CD4-positive, alpha-beta T cell treated with Interleukin-17A for 4 hours (primary cell): ENCODE data around the gene TACC2.

Source experiments
- DNase-seq: peaks from one replicate; pipeline ENCODE4 v3.0.0-alpha.2; 2020; ENCODE audit warnings: mixed read lengths

TACC2 gene

DNA sequence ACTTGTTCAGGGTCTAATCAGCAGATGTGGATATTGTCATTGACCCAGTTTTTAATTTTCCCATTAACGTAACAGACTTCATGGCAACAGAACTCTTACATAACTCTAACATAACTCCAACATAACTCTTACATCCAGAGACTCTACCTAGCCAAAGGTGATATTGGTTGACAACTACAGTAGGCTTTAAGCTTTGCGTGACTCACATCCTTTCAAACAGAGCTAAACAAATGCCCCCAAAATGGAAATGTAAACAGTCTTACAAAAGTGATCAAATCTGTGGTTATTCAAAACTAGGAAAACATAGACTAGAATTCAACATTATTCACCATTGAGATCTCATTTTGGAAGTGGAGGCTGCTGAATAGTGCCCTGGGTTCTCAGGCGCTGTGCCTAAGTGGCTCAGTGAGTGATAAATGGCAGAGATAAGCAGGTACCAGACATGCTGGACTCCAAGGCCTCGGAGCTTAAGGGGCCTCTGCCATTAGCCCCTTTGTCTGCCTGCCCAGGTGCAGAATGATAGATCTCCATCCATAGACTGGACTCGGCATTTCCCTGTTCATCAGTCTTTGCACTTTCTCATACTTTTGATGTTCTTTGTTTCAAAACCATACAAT, 247.8 kb downstream of the TACC2 start:
- DNase-seq: no peak

DNA sequence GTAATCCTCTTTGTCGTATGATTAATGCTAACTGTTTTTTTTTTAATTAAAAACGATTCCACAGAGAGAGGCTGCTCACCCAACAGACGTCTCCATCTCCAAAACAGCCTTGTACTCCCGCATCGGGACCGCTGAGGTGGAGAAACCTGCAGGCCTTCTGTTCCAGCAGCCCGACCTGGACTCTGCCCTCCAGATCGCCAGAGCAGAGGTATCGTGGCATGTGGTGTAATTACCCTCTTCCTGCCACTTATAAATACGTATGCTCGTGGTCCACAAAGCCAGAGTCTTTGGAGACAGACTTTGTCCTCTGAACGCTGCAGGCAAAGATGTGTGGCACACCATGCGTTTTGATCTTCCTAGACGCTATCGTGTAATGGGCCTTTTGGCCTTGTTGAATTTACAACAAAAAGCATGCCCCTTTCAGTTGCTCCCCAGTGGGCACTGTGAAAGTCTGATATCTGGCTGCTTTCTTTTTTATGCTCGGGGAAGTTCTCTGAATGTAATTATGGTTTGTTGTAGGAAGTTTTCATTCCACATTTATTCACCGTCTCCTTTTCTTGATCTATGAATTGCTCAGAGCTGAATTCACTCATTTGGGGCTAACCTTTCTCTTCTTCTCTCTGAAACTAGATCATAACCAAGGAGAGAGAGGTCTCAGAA, 248.5 kb downstream of the TACC2 start:
- no peak for DNase-seq

DNA sequence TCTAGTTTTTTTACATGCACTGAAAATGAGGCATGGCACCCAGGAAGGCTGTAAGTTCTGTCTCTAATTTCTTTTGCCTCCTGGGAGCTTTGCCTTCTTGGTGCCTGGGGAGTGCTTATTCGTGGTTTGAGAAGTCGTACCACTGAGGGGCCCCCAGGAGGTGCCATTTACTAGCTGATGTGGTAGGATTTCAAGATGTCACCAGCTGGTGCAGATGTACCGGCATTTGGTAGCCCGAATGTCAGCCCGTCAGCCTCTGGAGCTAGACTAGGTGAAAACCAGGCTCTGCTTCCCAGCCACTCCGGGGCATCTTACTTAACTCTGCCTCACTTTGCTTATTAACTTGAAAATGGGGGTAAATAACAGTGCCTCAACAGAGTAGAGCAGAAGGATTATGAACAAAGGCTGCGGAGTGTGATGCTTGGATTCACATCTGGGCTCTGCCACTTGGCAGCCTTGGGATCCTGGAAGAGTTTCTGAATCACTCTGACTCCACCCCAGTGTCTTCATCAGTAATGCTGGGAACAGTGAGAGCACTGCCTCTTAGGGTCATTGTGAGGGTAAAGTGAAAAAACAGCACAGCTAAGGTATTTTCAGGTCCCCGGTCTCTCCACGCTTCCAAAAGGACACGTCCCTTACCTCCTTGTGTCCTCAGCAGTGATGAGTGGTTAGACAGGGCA, 250.8 kb downstream of the TACC2 start:
- no peak for DNase-seq

DNA sequence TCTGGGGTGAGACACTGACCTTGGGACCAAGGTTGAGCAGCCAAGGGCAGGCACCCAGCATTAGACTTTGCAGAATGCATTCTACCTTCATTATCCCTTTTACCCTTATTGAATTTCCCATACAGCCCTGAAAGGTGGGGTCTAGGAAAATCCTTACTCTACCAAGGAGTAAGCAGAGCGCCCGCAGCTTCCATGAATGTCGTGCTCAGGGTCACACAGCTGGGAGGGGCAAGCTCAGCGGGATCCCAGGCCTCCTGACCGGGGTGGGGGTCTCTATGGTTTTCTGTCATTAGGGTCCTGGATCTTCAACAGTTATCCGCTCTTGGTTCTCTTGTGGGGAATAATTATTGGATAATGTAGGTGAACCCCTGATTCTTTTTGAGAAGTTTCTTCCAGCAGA, 251.4 kb downstream of the TACC2 start:
- DNase-seq: no peak

DNA sequence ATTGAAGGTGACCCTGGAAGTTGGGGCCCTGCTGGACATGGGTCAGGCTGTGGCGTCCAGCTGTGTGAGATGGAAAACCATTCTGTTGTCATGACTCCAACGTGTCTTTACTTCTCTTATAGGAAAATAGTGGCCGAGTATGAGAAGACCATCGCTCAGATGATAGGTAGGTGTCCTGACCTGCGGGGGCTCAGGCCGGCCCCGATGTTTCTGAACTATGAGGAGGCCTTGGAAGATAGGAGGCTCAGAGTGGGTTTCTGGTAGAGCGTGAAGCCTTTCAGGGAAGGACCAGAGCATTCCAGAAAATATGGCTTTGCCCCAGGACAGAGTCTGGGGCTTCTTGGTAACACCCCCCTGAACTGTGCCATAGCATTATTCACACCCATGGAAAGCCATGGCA, 252.9 kb downstream of the TACC2 start:
- DNase-seq: no peak

DNA sequence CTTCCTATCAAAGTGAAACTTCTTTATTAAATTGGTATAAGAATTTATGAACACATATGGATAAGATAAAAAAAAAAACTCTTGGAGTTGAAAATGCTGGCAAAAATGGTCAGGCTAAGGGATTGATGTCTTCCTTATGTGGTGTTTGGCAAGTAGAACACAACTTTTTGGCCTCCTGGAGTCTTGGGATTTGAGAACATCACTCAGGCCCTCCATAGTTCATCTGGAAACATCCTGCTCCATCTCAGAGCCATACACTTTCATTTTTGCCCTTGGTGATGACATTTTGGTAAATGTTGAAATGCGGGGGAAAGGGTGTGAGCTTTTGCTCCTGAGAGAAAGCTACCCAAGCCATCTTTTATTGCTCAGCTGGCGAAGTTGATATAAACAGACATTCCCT, 254.6 kb downstream of the TACC2 start:
- DNase-seq: no peak

DNA sequence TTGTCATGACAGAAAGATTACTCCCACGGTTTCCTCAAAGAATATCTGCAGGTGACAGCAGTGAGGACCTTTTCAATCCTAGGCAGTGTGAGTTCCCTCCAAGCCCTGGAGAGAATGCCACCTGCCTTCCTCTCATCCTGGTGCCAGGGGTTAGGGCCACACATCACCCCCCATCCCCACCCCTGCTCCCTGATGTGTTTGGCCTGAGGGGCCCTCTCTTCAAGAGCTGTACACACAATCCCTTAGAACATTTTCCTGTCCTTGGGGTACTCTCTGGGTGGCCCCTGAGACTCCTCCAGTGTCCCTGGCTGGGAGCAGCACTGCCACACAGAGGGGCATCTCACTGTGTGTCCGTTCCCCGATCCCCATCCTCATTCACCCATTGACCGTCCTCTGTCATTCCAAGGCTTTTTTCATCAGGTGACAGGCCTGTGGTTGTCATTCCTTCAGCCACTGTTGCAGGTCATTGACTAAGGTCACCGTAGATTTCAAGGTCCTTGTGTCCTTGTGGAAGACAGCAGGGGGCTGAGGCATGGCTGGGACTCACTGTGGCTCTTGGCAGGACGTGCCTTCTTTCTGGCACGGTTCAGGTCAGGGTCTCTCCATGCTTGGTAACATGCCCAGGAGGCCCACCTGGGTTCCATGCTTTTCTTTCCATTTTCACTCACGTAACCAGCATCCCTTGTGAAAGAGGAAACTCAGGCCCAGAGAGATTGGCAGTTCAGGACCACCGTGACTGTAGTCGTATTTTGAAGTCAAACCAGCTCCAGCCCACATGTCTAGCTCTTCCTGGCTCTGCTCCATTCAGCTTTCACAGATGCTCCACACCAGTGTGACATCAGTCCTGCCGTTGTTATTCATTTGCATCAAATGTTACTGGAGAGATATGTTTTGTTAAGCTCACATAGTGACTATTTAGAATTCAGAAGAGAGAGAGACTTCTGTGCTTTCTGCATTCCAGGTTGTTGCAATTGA, 255.3 kb downstream of the TACC2 start:
- DNase-seq: no peak

DNA sequence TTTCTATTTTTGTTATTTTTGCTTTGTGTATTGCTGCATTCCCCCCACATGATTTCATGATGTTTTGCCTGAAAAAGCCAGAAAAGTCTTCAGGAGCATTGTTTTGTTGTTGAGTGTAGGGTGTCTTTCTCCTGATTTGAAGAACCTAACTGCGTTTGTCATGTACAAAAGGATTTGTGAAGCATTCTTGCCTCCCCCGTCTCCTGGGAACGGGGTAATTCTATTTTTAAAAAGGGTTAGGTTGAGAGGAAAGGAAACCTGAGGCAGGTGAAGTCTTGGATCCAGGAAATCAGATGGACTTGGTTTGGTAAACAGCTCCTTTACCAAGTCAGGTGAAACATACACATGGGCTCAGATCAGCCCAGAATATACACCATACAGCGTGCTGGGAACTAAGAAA, 256.2 kb downstream of the TACC2 start:
- DNase-seq: no peak

DNA sequence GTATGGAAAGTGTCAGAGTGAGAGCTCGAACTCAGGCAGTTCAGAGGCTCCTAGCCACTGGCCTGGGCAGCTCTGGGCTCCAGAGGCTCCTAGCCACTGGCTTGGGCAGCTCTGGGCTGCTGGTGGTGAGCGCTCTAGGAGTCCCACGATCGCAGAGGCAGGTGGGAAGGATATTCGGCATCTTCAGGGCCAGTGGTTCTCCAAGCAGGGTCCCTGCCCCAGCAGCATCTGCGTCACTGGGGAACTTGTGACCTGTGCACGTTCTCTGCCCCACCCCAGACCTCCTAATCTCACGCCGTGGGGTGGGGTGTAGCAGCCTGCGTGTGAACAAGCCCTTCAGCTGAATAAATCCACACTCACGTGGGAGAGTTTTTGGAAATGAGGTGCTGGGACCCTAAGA, 256.9 kb downstream of the TACC2 start:
- no peak for DNase-seq

DNA sequence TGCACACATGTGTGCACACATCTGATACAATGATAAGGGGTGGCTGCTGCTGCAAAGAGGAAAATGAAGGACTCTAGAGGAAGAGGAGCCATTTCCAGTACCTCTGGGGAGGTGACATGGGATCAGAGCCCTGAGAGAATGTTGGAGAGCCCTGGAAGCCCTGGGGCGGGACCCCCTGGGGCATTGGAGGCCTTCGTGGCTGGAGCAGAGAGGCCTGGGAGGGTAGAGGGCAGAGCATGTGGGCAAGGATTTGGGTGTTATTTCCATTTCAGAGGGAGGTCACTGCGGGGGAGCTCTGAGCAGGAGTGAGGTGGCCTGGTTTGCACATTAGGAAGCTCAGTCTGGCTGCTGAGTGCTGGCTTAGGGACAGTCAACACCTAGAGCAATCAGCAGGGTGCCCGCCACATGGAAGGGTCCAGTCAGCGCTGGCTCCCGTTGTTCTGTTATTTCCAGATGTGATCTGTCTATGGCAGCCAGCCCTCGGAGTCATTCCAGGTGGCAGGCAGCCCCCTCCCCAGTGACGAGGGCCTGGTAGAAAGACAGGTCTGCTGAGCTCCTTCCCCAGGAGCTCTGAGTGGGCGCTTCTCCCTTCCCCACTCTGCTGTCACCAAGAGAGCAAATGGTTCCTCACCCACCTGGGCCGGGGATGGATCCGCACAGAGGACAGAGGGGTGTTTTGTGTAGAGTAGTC, 258.0 kb downstream of the TACC2 start:
- DNase-seq: no peak

DNA sequence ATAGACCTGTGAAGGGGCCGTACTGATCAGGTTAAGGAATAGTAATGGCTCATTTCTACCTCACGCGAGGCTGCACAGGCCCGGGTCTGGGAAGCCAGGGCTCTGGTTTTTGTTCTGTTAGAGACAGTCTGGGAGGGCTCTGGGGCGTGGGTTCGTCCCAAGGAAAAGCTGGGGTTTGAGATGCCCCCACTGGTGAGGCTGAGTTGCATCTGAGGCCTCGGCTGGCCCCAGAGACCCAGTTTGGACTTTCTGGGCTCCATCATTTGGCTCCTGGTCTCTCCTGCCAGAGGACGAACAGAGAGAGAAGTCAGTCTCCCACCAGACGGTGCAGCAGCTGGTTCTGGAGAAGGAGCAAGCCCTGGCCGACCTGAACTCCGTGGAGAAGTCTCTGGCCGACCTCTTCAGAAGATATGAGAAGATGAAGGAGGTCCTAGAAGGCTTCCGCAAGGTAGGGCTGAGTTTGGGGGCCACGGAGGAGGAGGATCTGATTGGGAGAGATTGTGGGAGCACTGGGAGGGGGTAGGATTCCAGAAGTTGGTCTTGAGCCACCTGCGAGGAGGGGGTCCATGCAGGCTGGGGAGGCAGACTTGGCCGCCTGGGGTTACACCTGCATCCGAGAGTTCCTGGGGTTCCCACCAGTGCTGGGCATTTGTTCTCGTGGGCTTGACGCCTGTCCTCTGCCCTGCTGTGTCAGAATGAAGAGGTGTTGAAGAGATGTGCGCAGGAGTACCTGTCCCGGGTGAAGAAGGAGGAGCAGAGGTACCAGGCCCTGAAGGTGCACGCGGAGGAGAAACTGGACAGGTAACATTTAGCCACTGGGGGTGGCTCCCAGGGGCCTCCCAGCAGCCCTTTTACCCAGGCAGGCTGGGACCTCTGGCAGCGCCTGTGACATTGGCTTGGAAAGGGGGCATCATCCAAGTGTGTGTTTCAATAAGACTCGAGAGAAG, 259.7 kb downstream of the TACC2 start:
- DNase-seq: no peak

DNA sequence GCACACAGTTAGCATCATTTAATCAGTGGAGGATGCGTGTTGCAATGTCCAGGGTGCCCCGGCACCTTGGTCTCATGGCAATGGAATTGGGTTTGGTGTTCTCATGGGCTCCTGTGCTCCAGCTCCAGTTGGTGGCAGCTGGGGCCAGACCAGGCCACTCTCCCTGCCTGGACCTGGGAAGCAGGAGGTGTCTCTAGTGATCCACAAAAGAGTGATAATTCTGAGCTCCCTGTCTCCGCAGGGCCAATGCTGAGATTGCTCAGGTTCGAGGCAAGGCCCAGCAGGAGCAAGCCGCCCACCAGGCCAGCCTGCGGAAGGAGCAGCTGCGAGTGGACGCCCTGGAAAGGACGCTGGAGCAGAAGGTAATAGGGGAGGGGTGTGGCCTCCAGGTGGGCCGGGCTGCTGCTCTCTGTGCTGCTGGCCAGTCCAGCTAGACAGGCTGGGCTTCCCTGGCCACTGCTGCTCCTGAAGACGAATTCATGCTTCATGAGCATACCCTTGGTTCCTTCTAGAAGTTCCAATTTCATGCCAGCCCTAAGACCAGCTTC, 260.4 kb downstream of the TACC2 start:
- no peak for DNase-seq

DNA sequence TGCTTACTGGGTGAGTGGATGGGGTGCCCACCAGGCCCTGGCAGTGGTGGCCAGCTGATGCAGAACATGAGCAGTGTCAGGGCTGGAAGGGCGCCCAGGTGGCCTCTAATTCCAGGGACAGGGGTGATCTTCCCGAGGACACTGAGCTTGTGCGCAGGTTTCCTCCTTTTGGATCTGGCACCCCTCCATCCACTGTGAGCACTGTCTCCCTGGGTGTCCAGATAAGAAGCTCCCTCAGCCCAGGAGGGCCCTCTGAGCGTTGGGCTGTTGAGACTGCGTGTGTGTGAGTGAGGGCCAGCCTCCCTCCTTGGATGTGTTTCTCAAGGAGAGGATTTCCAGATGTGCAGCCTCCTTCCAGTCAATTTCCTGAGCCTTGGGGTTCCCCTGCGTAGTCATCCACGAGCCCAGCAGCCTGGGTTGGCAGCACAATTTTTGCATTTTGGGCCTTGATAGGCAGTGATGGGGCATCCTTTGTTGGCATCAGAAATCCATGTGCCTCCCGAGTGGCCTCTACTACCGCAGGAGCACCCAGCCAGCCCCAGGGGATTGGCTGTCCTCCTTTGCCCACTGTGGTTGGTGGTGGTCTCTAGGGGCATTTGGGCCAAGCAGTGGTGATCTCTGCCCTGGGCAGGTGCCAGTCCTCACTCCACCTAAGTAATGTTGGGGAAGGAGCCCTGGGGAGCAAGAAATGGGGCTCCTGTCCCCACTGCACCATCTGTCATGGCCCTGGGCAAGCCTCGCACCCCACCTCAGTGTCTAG, 261.2 kb downstream of the TACC2 start:
- DNase-seq: no peak

DNA sequence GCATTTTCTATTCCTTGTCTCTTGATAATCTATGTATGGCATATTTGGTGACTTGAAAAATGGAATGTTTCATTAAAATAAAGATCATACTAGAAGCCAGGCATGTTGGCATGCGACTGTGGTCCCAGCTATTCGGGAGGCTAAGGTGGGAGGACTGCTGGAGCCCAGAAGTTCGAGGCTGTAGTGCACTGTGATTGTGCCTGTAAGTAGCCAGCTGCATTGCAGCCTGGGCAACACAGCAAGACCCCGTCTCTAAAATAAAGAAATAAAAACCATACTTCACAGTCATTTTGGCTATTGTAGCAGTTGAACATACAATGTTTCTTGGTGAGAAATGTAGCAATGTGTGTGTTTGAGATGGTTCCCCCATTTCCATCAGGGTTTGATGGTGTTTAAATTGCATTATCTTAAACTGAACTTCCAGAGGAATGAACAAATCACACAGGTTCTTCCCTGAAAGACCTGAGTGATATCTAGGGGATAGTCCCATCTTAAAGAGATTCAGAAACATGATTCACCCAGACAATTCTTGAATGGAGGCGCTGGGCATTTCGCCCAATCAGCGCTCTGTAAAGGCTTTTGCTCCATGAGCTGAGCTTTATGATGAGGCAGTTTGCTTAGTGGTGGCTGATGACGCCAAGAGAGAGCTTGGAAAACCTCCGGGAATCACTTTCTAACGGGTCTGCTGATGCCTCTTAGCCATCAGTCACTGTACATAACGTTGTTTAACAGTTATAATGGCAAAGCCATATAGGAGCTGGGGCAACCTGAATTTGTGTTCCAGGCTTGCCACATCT, 262.7 kb downstream of the TACC2 start:
- DNase-seq: no peak

DNA sequence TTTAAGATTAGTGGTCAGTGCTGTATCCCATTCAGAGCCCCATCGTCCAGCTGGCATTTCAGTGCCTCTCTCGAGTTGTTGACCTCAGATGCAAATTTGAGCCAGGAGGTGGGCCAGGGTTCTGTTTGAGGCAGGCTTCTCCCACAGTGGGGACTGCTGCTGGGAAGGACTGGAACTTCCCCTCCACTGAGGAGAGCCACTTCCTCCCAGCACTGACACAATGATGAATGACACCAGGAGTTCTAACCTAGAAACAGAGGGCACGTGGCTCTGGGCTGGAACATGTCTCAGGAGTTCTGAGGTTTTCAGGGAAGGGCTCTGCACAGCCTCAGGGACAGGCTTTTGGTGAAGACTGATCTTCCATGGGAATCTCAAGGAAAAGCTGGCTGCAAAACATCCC, 263.8 kb downstream of the TACC2 start:
- DNase-seq: no peak

DNA sequence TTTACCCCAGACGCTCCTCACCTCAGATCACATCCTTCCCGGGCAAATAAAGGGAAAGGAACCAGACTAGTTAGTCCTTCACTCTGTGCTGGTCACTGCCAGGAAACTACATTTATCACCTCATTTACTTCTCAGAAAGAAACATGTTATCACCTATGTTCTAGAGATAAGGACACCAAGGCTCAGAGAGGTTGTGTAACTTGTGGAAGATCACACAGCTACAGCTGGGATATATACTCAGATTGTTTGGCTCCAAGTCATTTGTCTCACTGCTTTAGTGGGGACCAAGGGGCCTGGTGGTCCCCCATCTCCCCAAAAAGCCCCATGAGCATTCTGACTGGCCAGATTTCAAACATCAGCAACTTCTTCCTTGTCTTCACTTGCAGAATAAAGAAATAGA, 264.6 kb downstream of the TACC2 start:
- no peak for DNase-seq

DNA sequence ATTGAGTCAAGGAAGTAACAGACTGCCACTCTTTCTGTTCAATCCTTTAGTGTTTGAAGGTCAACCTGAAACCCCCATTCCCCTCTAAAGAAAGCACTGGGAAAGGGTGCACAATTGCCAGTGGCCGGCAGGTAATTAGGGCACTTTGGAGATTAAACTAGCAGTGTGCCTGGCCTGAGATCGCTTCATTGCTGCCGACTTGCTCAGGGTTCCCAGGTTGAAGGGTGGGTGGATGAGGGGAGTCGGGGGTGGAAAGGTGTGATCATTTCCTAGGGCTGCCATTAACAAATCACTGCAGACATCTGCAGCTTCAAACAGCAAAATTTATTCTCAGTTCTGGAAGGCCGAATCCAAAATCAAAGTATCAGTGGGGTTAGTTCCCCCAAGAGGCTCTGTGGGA, 265.9 kb downstream of the TACC2 start:
- DNase-seq: no peak

DNA sequence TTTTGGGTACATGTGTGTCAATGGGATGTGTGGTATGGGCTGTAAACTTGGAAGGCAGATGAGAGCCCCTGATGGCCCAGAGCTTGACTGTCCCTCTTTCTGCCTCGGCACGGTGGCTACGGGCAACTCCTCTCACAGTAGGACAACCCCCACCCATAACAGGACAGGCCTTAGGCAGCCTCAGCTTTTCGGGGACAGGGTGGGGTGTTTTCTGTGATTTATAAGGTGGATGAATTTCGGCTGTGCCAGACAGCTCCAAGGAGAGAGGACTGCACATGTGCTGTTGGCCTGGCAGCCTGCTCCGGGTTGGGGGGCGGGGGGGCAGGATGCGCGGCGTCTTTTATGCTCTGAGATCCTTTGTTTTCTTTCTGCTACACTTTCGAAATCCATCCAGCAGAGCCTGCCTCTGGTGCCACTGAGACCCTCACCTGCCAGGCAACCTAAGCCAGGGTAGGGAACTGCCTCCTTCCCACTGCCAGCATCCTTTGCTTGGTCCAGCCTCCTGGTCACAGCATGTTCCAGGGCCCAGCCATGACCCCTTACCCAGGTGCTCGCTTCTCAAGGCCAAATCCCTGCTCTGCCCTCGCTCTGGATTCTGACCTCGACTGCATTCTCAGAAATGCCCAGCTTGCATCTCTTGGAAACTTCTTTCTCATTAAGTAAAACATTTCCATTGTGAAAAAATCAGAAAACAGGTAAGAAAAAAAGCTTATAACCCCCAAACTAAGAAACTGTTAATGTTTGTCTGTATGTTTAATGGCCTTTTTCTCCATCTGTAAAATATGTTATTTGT, 266.7 kb downstream of the TACC2 start:
- no peak for DNase-seq

DNA sequence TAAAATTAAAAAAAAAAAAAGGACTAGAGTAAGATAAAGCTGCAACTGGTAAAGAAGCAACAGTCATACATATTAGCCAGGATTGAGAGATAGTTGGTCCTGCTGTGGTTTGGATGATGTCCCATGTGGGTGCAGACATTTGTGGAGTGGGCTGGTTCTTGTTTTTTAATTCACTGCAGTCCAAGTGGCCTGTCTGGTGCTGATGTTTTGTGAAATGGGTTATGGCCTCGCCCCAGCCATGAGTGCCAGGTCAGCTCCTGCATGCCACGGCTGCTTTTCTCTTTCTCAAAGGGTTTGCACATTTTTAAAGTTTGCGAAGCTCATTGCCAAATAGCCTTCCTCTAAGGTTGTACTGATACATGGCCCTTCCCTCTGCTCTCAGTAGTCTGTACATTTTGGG, 268.1 kb downstream of the TACC2 start:
- no peak for DNase-seq
